ENCODE results near the gene CCDC57. TPM values are rescaled to one million over a fixed set of nuclear protein-coding genes. Genes with fewer than 3 reads are reported as not detected.

Gene CCDC57
- total RNA-seq, 2 experiments from 2014 or later, result 129 to 135 TPM

GRCh38 chr17:82248815-82249674 lies 36.4 kb upstream of the CCDC57 start:
- CTCF ChIA-PET, result no interaction called here
- H3K27ac Mint-ChIP-seq, result peak overlapping the region; percentile 53

DNA sequence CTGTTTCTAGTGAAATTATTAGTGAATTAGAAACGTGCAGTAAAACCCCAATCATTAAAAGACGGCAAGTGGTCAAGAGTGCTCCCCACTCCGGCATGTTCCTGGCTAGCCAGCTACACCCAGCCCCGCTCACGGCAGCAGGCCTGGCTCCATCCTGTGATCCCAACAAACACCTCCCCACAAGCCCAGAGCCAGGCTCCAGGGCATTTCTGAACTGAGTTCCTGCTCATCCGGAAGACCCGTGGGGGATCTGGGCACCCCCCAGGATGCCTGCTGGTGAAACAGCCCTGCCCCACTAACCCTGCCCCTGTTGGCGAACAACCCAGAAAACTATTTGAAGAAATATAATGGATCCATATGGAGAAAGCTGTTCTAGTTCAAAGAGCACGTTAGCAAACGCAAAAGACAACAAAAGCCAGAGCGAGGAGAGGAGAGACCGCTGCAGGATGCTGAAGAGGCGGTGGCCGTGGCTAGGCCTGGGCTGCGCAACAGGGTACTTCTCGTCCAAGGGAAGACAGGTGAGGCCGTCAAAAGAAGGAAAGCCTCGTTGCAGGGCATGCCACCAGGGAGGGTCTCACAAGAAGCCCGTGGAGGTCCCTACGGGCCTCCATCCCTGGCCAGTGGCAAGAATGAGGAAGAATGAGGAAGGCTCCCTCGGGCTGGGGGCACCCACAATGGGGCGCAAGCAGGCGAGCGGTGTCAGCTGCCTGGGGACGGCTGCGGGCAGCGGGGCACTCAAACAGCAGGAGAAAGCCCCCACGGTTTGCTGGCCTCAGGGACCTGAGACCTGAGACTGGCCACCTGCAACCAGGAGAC lies 35.4 kb upstream of the CCDC57 start:
- peaks cover 16% of the 10 kb centered on the region for H3K4me1 Mint-ChIP-seq (ENCODE audit: low read depth)
- ChIA-PET CTCF (no interaction called here), POLR2A (no interaction called here)
- Histone ChIP-seq H3K4me1 (ENCODE audit: insufficient read depth, low read length) (peaks cover 33% of the 10 kb centered on the region), H3K27me3 (ENCODE audit: control insufficient read depth in 1 of 2, insufficient read depth in 2 of 2, low read length in 2 of 2) (no peaks in the 10 kb centered on the region), H3K9me3 (ENCODE audit: control insufficient read depth in 1 of 2, insufficient read depth in 1 of 2, low read length in 2 of 2) (no peaks in the 10 kb centered on the region), H3K36me3 (ENCODE audit: insufficient read depth, low read length) (peaks cover 100% of the 10 kb centered on the region), H3K4me3 (ENCODE audit: low read length) (no peak overlapping the region), H3K27ac (ENCODE audit: low read depth in 1 of 2, low read length in 2 of 2) (no peak overlapping the region)
- H3K27me3 Mint-ChIP-seq, result no peaks in the 10 kb centered on the region
- H3K36me3 Mint-ChIP-seq (ENCODE audit: low read depth), result peaks cover 82% of the 10 kb centered on the region
- no peak overlapping the region for H3K4me3 Mint-ChIP-seq
- TF ChIP-seq, protein P1, sequence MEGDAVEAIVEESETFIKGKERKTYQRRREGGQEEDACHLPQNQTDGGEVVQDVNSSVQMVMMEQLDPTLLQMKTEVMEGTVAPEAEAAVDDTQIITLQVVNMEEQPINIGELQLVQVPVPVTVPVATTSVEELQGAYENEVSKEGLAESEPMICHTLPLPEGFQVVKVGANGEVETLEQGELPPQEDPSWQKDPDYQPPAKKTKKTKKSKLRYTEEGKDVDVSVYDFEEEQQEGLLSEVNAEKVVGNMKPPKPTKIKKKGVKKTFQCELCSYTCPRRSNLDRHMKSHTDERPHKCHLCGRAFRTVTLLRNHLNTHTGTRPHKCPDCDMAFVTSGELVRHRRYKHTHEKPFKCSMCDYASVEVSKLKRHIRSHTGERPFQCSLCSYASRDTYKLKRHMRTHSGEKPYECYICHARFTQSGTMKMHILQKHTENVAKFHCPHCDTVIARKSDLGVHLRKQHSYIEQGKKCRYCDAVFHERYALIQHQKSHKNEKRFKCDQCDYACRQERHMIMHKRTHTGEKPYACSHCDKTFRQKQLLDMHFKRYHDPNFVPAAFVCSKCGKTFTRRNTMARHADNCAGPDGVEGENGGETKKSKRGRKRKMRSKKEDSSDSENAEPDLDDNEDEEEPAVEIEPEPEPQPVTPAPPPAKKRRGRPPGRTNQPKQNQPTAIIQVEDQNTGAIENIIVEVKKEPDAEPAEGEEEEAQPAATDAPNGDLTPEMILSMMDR (IDR thresholded peaks at IDR 0.05), result no peak
- no peaks in the 10 kb centered on the region for H3K9me3 Mint-ChIP-seq
- DNase-seq (no peak), ATAC-seq (ENCODE audit: poor library complexity) (no peak)
- peak overlapping the region; percentile 53 for H3K27ac Mint-ChIP-seq
- intact Hi-C loops (cut with DNase I, micrococcal nuclease), result no loop called here

More at GRCh38 chr17:82248815-82249674, 36.4 kb upstream of the CCDC57 start:
- TF ChIP-seq, protein P1 (IDR thresholded peaks at IDR 0.05), result no peak
- ATAC-seq (ENCODE audit: poor library complexity) (no peak), DNase-seq (no peak)
- Histone ChIP-seq H3K9me3 (ENCODE audit: control insufficient read depth in 1 of 2, insufficient read depth in 1 of 2, low read length in 2 of 2) (peaks cover 0 to 8% of the 10 kb centered on the region in 2 experiments), H3K4me1 (ENCODE audit: insufficient read depth, low read length) (peaks cover 26% of the 10 kb centered on the region), H3K27me3 (ENCODE audit: control insufficient read depth in 1 of 2, insufficient read depth in 2 of 2, low read length in 2 of 2) (no peaks in the 10 kb centered on the region), H3K36me3 (ENCODE audit: insufficient read depth, low read length) (peaks cover 96% of the 10 kb centered on the region), H3K4me3 (ENCODE audit: low read length) (no peak overlapping the region), H3K27ac (ENCODE audit: low read depth in 1 of 2, low read length in 2 of 2) (no peak overlapping the region)
- no peak overlapping the region for H3K4me3 Mint-ChIP-seq
- no peaks in the 10 kb centered on the region for H3K27me3 Mint-ChIP-seq
- H3K4me1 Mint-ChIP-seq (ENCODE audit: low read depth), result peaks cover 14% of the 10 kb centered on the region
- POLR2A ChIA-PET, result no interaction called here
- intact Hi-C loops (cut with DNase I, micrococcal nuclease), result no loop called here
- peaks cover 83% of the 10 kb centered on the region for H3K36me3 Mint-ChIP-seq (ENCODE audit: low read depth)
- no peaks in the 10 kb centered on the region for H3K9me3 Mint-ChIP-seq

DNA sequence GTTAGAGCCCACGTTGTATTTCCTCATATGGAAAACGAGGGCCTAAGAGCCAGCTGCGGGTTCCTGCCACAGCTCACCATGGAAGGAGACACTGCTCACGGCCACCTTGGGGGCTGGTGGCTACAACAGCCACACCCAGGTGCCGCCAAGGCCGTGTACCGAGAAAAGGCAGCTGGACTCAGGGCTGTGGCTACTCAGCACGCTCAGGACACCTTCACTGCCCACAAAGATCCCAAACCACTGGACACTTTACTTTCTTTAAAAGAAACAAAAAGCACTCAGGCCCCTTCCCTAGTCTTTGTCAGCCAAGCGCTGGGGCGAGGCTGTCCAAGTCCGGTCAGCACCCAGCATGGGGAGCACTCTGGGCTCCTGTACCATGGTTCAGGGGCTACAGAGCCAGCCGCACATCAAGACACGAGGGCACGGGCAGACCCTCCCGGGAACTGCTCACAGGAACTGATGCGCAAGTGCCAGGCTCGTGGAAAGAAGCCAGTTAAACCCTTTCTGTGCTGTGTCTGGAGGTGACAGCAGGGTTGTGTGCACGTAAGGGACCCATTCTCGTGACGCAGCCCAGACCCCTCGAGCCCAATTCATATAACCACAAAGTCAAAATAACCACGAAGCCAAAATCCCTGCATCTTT lies 34.7 kb upstream of the CCDC57 start:
- peaks cover 79% of the 10 kb centered on the region for H3K36me3 Mint-ChIP-seq (ENCODE audit: low read depth)
- H3K9me3 Mint-ChIP-seq, result no peaks in the 10 kb centered on the region
- peaks cover 41% of the 10 kb centered on the region for H3K4me1 ChIP-seq (ENCODE audit: insufficient read depth, low read length)
- intact Hi-C loops (cut with DNase I, micrococcal nuclease), result no loop called here
- no peaks in the 10 kb centered on the region for H3K27me3 ChIP-seq (ENCODE audit: control insufficient read depth in 1 of 2, insufficient read depth in 2 of 2, low read length in 2 of 2)
- no peak overlapping the region for H3K27ac ChIP-seq (ENCODE audit: low read depth in 1 of 2, low read length in 2 of 2)
- TF ChIP-seq, protein P1 (IDR thresholded peaks at IDR 0.05), result no peak
- CTCF ChIA-PET, result no interaction called here
- no peaks in the 10 kb centered on the region for H3K27me3 Mint-ChIP-seq
- H3K27ac Mint-ChIP-seq, result peak overlapping the region; percentile 53
- H3K9me3 ChIP-seq (ENCODE audit: control insufficient read depth in 1 of 2, insufficient read depth in 1 of 2, low read length in 2 of 2), result no peaks in the 10 kb centered on the region
- peaks cover 98% of the 10 kb centered on the region for H3K36me3 ChIP-seq (ENCODE audit: insufficient read depth, low read length)
- no peak for ATAC-seq (ENCODE audit: poor library complexity)
- peaks cover 21% of the 10 kb centered on the region for H3K4me1 Mint-ChIP-seq (ENCODE audit: low read depth)
- H3K4me3 Mint-ChIP-seq, result no peak overlapping the region
- DNase-seq, result no peak
- POLR2A ChIA-PET, result no interaction called here
- no peak overlapping the region for H3K4me3 ChIP-seq (ENCODE audit: low read length)

Measured in CD4-positive, alpha-beta T cell (primary cell).